ENCODE results near the gene ZHX3. TPM values are rescaled to one million over a fixed set of nuclear protein-coding genes. Genes with fewer than 3 reads are reported as not detected.

The ZHX3 gene
- total RNA-seq, 2 donors from 2014 or later, result 8.2 to 10.1 TPM

- ATAC-seq (peak in 1 of 2 donors; percentile 23), DNase-seq (ENCODE audit: low spot score in 2 of 2) (peak in 1 of 2 donors; percentile 33)
- Mint-ChIP-seq H3K36me3 (no peaks in the 10 kb centered on the region), H3K9me3 (no peaks in the 10 kb centered on the region), H3K27ac (peak overlapping the region; percentile 55 to 89)
Measured at GRCh38 chr20:41182296-41183212, 135.0 kb downstream of the ZHX3 start.

- DNase-seq (ENCODE audit: low spot score in 2 of 2) (peak in 1 of 2 donors; percentile 31), ATAC-seq (no peak)
- Mint-ChIP-seq H3K9me3 (no peaks in the 10 kb centered on the region), H3K27ac (peak overlapping the region in 1 of 2 donors; percentile 55), H3K36me3 (no peaks in the 10 kb centered on the region)
Measured at GRCh38 chr20:41181567-41181966, 136.0 kb downstream of the ZHX3 start.

- Mint-ChIP-seq H3K36me3 (no peaks in the 10 kb centered on the region), H3K27ac (peak overlapping the region; percentile 22 to 60), H3K9me3 (no peaks in the 10 kb centered on the region)
- DNase-seq (ENCODE audit: low spot score in 2 of 2) (peak in 1 of 2 donors; percentile 28), ATAC-seq (no peak)
Measured at GRCh38 chr20:41180599-41181333, 136.8 kb downstream of the ZHX3 start.

- Mint-ChIP-seq H3K9me3 (no peaks in the 10 kb centered on the region), H3K36me3 (peaks cover 0 to under 1% of the 10 kb centered on the region in 2 donors), H3K27ac (peak overlapping the region; percentile 22 to 50)
- ATAC-seq (no peak), DNase-seq (ENCODE audit: low spot score in 2 of 2) (no peak)
Measured at GRCh38 chr20:41179961-41180360, 137.6 kb downstream of the ZHX3 start.

- H3K36me3 Mint-ChIP-seq, result peaks cover 0 to 8% of the 10 kb centered on the region in 2 donors
- ATAC-seq (no peak), DNase-seq (ENCODE audit: low spot score in 2 of 2) (peak in 1 of 2 donors; percentile 7)
- no peaks in the 10 kb centered on the region for H3K9me3 Mint-ChIP-seq
- H3K27ac Mint-ChIP-seq, result peak overlapping the region in 1 of 2 donors; percentile 44
Measured at GRCh38 chr20:41178904-41179432, 138.6 kb downstream of the ZHX3 start.

- H3K9me3 Mint-ChIP-seq, result no peaks in the 10 kb centered on the region
- peak overlapping the region in 1 of 2 donors; percentile 77 for H3K27ac Mint-ChIP-seq
- H3K36me3 Mint-ChIP-seq, result peaks cover 0 to 8% of the 10 kb centered on the region in 2 donors
- ATAC-seq, result no peak
- peak in 1 of 2 donors; percentile 33 for DNase-seq (ENCODE audit: low spot score in 2 of 2)
Measured at GRCh38 chr20:41178495-41178894, 139.0 kb downstream of the ZHX3 start.

- Mint-ChIP-seq H3K27ac (peak overlapping the region; percentile 71 to 82), H3K36me3 (peaks cover 0 to 8% of the 10 kb centered on the region in 2 donors), H3K9me3 (no peaks in the 10 kb centered on the region)
- no peak for ATAC-seq
- DNase-seq (ENCODE audit: low spot score in 2 of 2), result peak in 1 of 2 donors; percentile 20
Measured at GRCh38 chr20:41177636-41178035, 139.9 kb downstream of the ZHX3 start.

- Mint-ChIP-seq H3K9me3 (no peaks in the 10 kb centered on the region), H3K36me3 (peaks cover 0 to 8% of the 10 kb centered on the region in 2 donors), H3K27ac (peak overlapping the region; percentile 71 to 82)
- DNase-seq (ENCODE audit: low spot score in 2 of 2) (peak in 1 of 2 donors; percentile 52), ATAC-seq (no peak)
Measured at GRCh38 chr20:41176711-41177552, 140.6 kb downstream of the ZHX3 start.

- Mint-ChIP-seq H3K9me3 (no peaks in the 10 kb centered on the region), H3K36me3 (peaks cover 0 to 10% of the 10 kb centered on the region in 2 donors), H3K27ac (peak overlapping the region; percentile 37 to 71)
- DNase-seq (ENCODE audit: low spot score in 2 of 2) (peak in 1 of 2 donors; percentile 30), ATAC-seq (no peak)
Measured at GRCh38 chr20:41175727-41176330, 141.7 kb downstream of the ZHX3 start.

- Mint-ChIP-seq H3K9me3 (no peaks in the 10 kb centered on the region), H3K36me3 (peaks cover 0 to 16% of the 10 kb centered on the region in 2 donors), H3K27ac (peak overlapping the region; percentile 71 to 90)
- no peak for ATAC-seq
- DNase-seq (ENCODE audit: low spot score in 2 of 2), result peak in 1 of 2 donors; percentile 6
Measured at GRCh38 chr20:41175201-41175651, 142.3 kb downstream of the ZHX3 start.

- DNase-seq (ENCODE audit: low spot score in 2 of 2), result peak in 1 of 2 donors; percentile 21
- ATAC-seq, result no peak
- Mint-ChIP-seq H3K9me3 (no peaks in the 10 kb centered on the region), H3K27ac (peak overlapping the region; percentile 71 to 90), H3K36me3 (peaks cover 0 to 19% of the 10 kb centered on the region in 2 donors)
Measured at GRCh38 chr20:41174782-41175181, 142.7 kb downstream of the ZHX3 start.

- Mint-ChIP-seq H3K9me3 (no peaks in the 10 kb centered on the region), H3K36me3 (peaks cover 0 to 19% of the 10 kb centered on the region in 2 donors), H3K27ac (peak overlapping the region; percentile 71 to 90)
- ATAC-seq (no peak), DNase-seq (ENCODE audit: low spot score in 2 of 2) (peak in 1 of 2 donors; percentile 21)
Measured at GRCh38 chr20:41174373-41174772, 143.2 kb downstream of the ZHX3 start.

- peaks cover 0 to 19% of the 10 kb centered on the region in 2 donors for H3K36me3 Mint-ChIP-seq
- H3K9me3 Mint-ChIP-seq, result no peaks in the 10 kb centered on the region
- peak overlapping the region; percentile 67 to 85 for H3K27ac Mint-ChIP-seq
- ATAC-seq, result no peak
- peak in 1 of 2 donors; percentile 39 for DNase-seq (ENCODE audit: low spot score in 2 of 2)
Measured at GRCh38 chr20:41173791-41174341, 143.7 kb downstream of the ZHX3 start.

GRCh38 chr20:41173161-41173721, 144.3 kb downstream of the ZHX3 start:
- peaks cover 0 to 19% of the 10 kb centered on the region in 2 donors for H3K36me3 Mint-ChIP-seq

More at GRCh38 chr20:41173161-41173721, 144.3 kb downstream of the ZHX3 start:
- Mint-ChIP-seq H3K27ac (peak overlapping the region; percentile 67 to 85), H3K9me3 (no peaks in the 10 kb centered on the region)
- peak; percentile 76 to 79 for ATAC-seq
- DNase-seq (ENCODE audit: low spot score in 2 of 2), result peak; percentile 56 to 69
